CD14-positive monocyte (primary cell): ENCODE data around the gene SMURF2. TPM values are rescaled to one million over a fixed set of nuclear protein-coding genes. Genes with fewer than 3 reads are reported as not detected.

Source experiments
- DNase-seq, 3 donors: peaks; one replicate each; pipeline ENCODE4 v3.0.0-alpha.2; 2011 to 2022
- H2AFZ ChIP-seq: 2 replicates; pipeline ENCODE4 v1.6.0; 2012; ENCODE audit warnings: mild to moderate bottlenecking, low read depth, low read length, inconsistent platforms; ENCODE audit not compliant: insufficient read depth, poor library complexity, severe bottlenecking
- H3K27ac ChIP-seq, 2 donors: 1 replicate in 1 of 2; 2 replicates in 1 of 2; pipeline ENCODE4 v1.5.1; 2012 to 2013; ENCODE audit warnings: low read length in 2 of 2, control low read depth in 1 of 2, inconsistent platforms in 1 of 2, low read depth in 1 of 2, mild to moderate bottlenecking in 1 of 2
- H3K27me3 ChIP-seq, 2 donors: one replicate each; pipeline versions ENCODE4 v1.6.0 to v1.6.1; 2011 to 2013; ENCODE audit warnings: low read length in 2 of 2; ENCODE audit not compliant: control insufficient read depth in 2 of 2, insufficient read depth in 2 of 2
- H3K36me3 ChIP-seq, 2 donors: replicated peaks in 1 of 2; 1 replicate in 1 of 2; 2 replicates in 1 of 2; pipeline versions ENCODE4 v1.5.1 to v1.6.1; 2012 to 2013; ENCODE audit warnings: low read length in 2 of 2, control low read depth in 1 of 2, inconsistent platforms in 1 of 2, mild to moderate bottlenecking in 1 of 2; ENCODE audit not compliant: insufficient read depth in 2 of 2, control insufficient read depth in 1 of 2
- H3K4me1 ChIP-seq, 2 donors: 1 replicate in 1 of 2; 2 replicates in 1 of 2; pipeline versions ENCODE4 v1.5.1 to v1.6.1; 2012 to 2013; ENCODE audit warnings: low read length in 2 of 2, control low read depth in 1 of 2, inconsistent platforms in 1 of 2, mild to moderate bottlenecking in 1 of 2, moderate library complexity in 1 of 2; ENCODE audit not compliant: insufficient read depth in 2 of 2, control insufficient read depth in 1 of 2
- H3K4me2 ChIP-seq: replicated peaks from 2 replicates; pipeline ENCODE3; 2012; ENCODE audit warnings: low read length, moderate library complexity, mild to moderate bottlenecking; ENCODE audit not compliant: poor library complexity, severe bottlenecking; ENCODE audit errors: extremely low read depth
- H3K4me3 ChIP-seq, 3 experiments: fragments of 200-600 bp in 1 of 3; sonication (generic) in 1 of 3; replicated peaks in 1 of 3; 1 replicate in 2 of 3; 2 replicates in 1 of 3; pipeline ENCODE4 v1.5.1; 2011 to 2013; ENCODE audit warnings: low read length in 3 of 3, mild to moderate bottlenecking in 3 of 3, control low read depth in 2 of 3, low read depth in 2 of 3, inconsistent platforms in 1 of 3, moderate library complexity in 1 of 3
- H3K79me2 ChIP-seq: 2 replicates; pipeline ENCODE4 v1.6.0; 2012; ENCODE audit warnings: mild to moderate bottlenecking, control low read depth, inconsistent platforms, low read length, moderate library complexity; ENCODE audit not compliant: insufficient read depth
- H3K9ac ChIP-seq: 2 replicates; pipeline ENCODE4 v1.6.0; 2017; ENCODE audit warnings: low read length, mild to moderate bottlenecking; ENCODE audit not compliant: insufficient read depth, poor library complexity, severe bottlenecking
- H3K9me3 ChIP-seq, 2 donors: replicated peaks in 1 of 2; 1 replicate in 1 of 2; 2 replicates in 1 of 2; pipeline versions ENCODE4 v1.5.1 to v1.6.1; 2012 to 2013; ENCODE audit warnings: low read length in 2 of 2, control low read depth in 1 of 2; ENCODE audit not compliant: control insufficient read depth in 1 of 2, insufficient read depth in 1 of 2
- H4K20me1 ChIP-seq: 2 replicates; pipeline ENCODE4 v1.6.0; 2012; ENCODE audit warnings: mild to moderate bottlenecking, low read length, control low read depth, moderate library complexity; ENCODE audit not compliant: insufficient read depth
- H3K27ac Mint-ChIP-seq, 7 donors: one replicate each; pipeline ENCODE4 v1.8.0; 2020; ENCODE audit warnings: mild to moderate bottlenecking in 7 of 7, mixed read lengths in 7 of 7, moderate library complexity in 6 of 7, inconsistent platforms in 2 of 7
- H3K27me3 Mint-ChIP-seq, 3 donors: one replicate each; pipeline ENCODE4 v1.8.0; 2021 to 2022; ENCODE audit warnings: low read depth in 3 of 3, mild to moderate bottlenecking in 3 of 3, mixed read lengths in 3 of 3, moderate library complexity in 3 of 3, inconsistent platforms in 1 of 3
- H3K36me3 Mint-ChIP-seq, 2 donors: one replicate each; pipeline ENCODE4 v1.8.0; 2020; ENCODE audit warnings: mixed read lengths in 2 of 2, inconsistent platforms in 1 of 2, mild to moderate bottlenecking in 1 of 2
- H3K4me1 Mint-ChIP-seq: one replicate; pipeline ENCODE4 v1.8.0; 2020; ENCODE audit warnings: mild to moderate bottlenecking, mixed read lengths
- H3K4me3 Mint-ChIP-seq, 2 donors: one replicate each; pipeline ENCODE4 v1.8.0; 2020; ENCODE audit warnings: mild to moderate bottlenecking in 2 of 2, mixed read lengths in 2 of 2, moderate library complexity in 1 of 2
- H3K9me3 Mint-ChIP-seq, 7 donors: one replicate each; pipeline ENCODE4 v1.8.0; 2020 to 2022; ENCODE audit warnings: mixed read lengths in 7 of 7, mild to moderate bottlenecking in 6 of 7, moderate library complexity in 6 of 7, inconsistent platforms in 2 of 7
- WGBS: methylation state at CpG from one replicate; pipeline ENCODE4 v1.1.5; 2013; ENCODE audit warnings: missing lambda C conversion rate; ENCODE audit not compliant: insufficient coverage; 5-methylcytosine and 5-hydroxymethylcytosine counted together
- intact Hi-C, 2 donors: fragments of 100-400 bp; cut with micrococcal nuclease; formaldehyde crosslinking; loops; one replicate each; pipeline versions ENCODE4 v1.15.0 to v1.15.1; 2023
- polyA plus RNA-seq, 3 donors: library from polyadenylated mRNA; depleted of rRNA in 1 of 3; unstranded in 2 of 3; stranded (reverse) in 1 of 3; fragments of 300-500 nt in 2 of 3; fragments of >200 nt in 1 of 3; fragmentation: Illumina TruSeq in 2 of 3; gene quantifications; 1 replicate in 2 of 3; 2 replicates in 1 of 3; pipeline ENCODE4 v1.2.3, GENCODE V29; 2012 to 2021
- TF ChIP-seq, protein P1 (sequence below): fragments of 200-600 bp; IDR thresholded peaks from one replicate; pipeline ENCODE4 v1.8.0; 2022; ENCODE audit warnings: antibody characterized with exemption, mild to moderate bottlenecking

Gene SMURF2
- polyA plus RNA-seq, 3 donors: 2.2 to 12.9 (median 4.5) TPM

DNA sequence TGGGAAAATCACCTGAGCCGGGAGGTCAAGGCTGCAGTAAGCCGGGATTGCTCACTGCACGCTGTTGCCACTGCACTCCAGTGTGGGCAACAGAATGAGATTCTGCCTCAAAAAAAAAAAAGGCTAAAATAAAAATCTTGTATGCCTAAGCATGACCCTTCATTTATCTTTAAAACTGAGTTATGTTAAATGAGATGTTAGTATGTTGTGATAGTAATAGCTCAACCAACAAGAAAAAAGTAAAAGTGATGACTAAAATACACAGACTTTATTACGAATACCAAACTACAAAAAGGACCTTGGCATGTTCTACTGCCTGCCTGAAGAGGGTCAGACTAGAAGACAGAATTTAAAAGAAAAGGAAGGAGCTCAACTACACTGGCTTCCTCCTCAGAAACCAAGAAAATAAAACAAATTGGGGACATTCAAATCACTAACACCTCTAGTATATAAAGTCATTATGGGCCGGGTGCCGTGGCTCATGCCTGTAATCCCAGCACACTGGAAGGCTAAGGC, 4.4 kb downstream of the SMURF2 start:
- Histone ChIP-seq H3K4me3 (no peak overlapping the region), H3K36me3 (no peaks in the 10 kb centered on the region), H3K4me1 (peaks cover 19 to 30% of the 10 kb centered on the region in 2 donors), H3K9ac (no peak overlapping the region), H3K79me2 (peaks cover 90% of the 10 kb centered on the region), H3K4me2 (no peak overlapping the region), H3K9me3 (peaks cover 0 to 3% of the 10 kb centered on the region in 2 donors), H2AFZ (no peak overlapping the region), H3K27me3 (no peaks in the 10 kb centered on the region), H4K20me1 (peaks cover 80% of the 10 kb centered on the region), H3K27ac (no peak overlapping the region)
- peaks cover 0 to 2% (median 0%) of the 10 kb centered on the region in 3 donors for H3K27me3 Mint-ChIP-seq
- TF ChIP-seq, protein P1, sequence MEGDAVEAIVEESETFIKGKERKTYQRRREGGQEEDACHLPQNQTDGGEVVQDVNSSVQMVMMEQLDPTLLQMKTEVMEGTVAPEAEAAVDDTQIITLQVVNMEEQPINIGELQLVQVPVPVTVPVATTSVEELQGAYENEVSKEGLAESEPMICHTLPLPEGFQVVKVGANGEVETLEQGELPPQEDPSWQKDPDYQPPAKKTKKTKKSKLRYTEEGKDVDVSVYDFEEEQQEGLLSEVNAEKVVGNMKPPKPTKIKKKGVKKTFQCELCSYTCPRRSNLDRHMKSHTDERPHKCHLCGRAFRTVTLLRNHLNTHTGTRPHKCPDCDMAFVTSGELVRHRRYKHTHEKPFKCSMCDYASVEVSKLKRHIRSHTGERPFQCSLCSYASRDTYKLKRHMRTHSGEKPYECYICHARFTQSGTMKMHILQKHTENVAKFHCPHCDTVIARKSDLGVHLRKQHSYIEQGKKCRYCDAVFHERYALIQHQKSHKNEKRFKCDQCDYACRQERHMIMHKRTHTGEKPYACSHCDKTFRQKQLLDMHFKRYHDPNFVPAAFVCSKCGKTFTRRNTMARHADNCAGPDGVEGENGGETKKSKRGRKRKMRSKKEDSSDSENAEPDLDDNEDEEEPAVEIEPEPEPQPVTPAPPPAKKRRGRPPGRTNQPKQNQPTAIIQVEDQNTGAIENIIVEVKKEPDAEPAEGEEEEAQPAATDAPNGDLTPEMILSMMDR: no peak
- WGBS: 83% methylated on average over 3 of the region's 6 CpGs
- H3K4me3 Mint-ChIP-seq: no peak overlapping the region
- H3K9me3 Mint-ChIP-seq: peaks cover 0 to 4% (median 3%) of the 10 kb centered on the region in 7 donors
- DNase-seq: no peak
- H3K4me1 Mint-ChIP-seq: peaks cover 52% of the 10 kb centered on the region
- peak overlapping the region in 1 of 7 donors; percentile 25 for H3K27ac Mint-ChIP-seq
- intact Hi-C loops: no loop called here
- peaks cover 0 to 2% of the 10 kb centered on the region in 2 donors for H3K36me3 Mint-ChIP-seq

DNA sequence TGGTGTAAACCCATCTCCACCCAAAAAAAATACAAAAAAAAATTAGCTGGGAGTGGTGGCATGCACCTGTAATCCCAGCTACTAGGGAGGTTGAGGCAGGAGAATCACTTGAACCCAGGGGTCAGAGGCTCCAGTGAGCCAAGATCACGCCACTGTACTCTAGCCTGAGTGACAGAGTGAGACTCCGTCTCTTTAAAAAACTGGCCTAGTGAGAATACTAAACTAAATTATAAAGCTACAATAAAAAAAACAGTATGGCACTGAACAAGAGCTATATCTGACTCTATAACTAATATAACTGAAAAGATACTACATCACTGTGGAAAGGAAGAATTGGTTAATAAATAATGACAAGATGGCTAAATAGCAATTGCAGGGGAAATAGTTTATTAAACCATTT, 6.4 kb downstream of the SMURF2 start:
- intact Hi-C loops: no loop called here
- Histone ChIP-seq H3K9me3 (peaks cover 0 to 3% of the 10 kb centered on the region in 2 donors), H3K79me2 (peaks cover 100% of the 10 kb centered on the region), H3K36me3 (no peaks in the 10 kb centered on the region), H3K4me1 (peaks cover 14 to 20% of the 10 kb centered on the region in 2 donors), H2AFZ (no peak overlapping the region), H3K4me2 (no peak overlapping the region), H4K20me1 (peaks cover 91% of the 10 kb centered on the region), H3K9ac (no peak overlapping the region), H3K27ac (no peak overlapping the region), H3K4me3 (no peak overlapping the region), H3K27me3 (no peaks in the 10 kb centered on the region)
- no CpG with 5 or more reads among the region's 2 CpGs for WGBS
- Mint-ChIP-seq H3K4me1 (peaks cover 54% of the 10 kb centered on the region), H3K36me3 (peaks cover 0 to 2% of the 10 kb centered on the region in 2 donors), H3K27ac (no peak overlapping the region), H3K9me3 (peaks cover 0 to 4% (median 3%) of the 10 kb centered on the region in 7 donors), H3K27me3 (no peaks in the 10 kb centered on the region), H3K4me3 (no peak overlapping the region)
- DNase-seq: no peak
- TF ChIP-seq, protein P1: no peak
